ENCODE measurements around the gene INSR.

Gene INSR

GRCh38 chr19:7140137-7140536, 154.1 kb downstream of the INSR start:
- no peak for TF ChIP-seq CTCF (conservative IDR thresholded peaks at IDR 0.05; ENCODE audit: low read length)
- H3K4me3 ChIP-seq (ENCODE audit: low read length) = no peak overlapping the region
- DNase-seq (ENCODE audit: low read depth) = no peak

GRCh38 chr19:7139095-7139494, 155.1 kb downstream of the INSR start:
- DNase-seq (ENCODE audit: low read depth) = no peak
- no peak overlapping the region for H3K4me3 ChIP-seq (ENCODE audit: low read length)
- TF ChIP-seq CTCF (conservative IDR thresholded peaks at IDR 0.05; ENCODE audit: low read length) = no peak

GRCh38 chr19:7138402-7138801, 155.8 kb downstream of the INSR start:
- no peak for TF ChIP-seq CTCF (conservative IDR thresholded peaks at IDR 0.05; ENCODE audit: low read length)
- DNase-seq (ENCODE audit: low read depth) = no peak
- no peak overlapping the region for H3K4me3 ChIP-seq (ENCODE audit: low read length)

GRCh38 chr19:7137120-7137519, 157.1 kb downstream of the INSR start:
- no peak overlapping the region for H3K4me3 ChIP-seq (ENCODE audit: low read length)
- DNase-seq (ENCODE audit: low read depth) = no peak
- TF ChIP-seq CTCF (conservative IDR thresholded peaks at IDR 0.05; ENCODE audit: low read length) = no peak

GRCh38 chr19:7132054-7132453, 162.2 kb downstream of the INSR start:
- no peak for TF ChIP-seq CTCF (conservative IDR thresholded peaks at IDR 0.05; ENCODE audit: low read length)
- DNase-seq (ENCODE audit: low read depth) = no peak
- no peak overlapping the region for H3K4me3 ChIP-seq (ENCODE audit: low read length)

GRCh38 chr19:7130043-7130442, 164.2 kb downstream of the INSR start:
- H3K4me3 ChIP-seq (ENCODE audit: low read length) = no peak overlapping the region
- TF ChIP-seq CTCF (conservative IDR thresholded peaks at IDR 0.05; ENCODE audit: low read length) = no peak
- no peak for DNase-seq (ENCODE audit: low read depth)

GRCh38 chr19:7126132-7126531, 168.1 kb downstream of the INSR start:
- no peak for DNase-seq (ENCODE audit: low read depth)
- no peak for TF ChIP-seq CTCF (conservative IDR thresholded peaks at IDR 0.05; ENCODE audit: low read length)
- H3K4me3 ChIP-seq (ENCODE audit: low read length) = no peak overlapping the region

Data from AG10803 (cell line).